ENCODE measurements around the gene FARP2. TPM values are rescaled to one million over a fixed set of nuclear protein-coding genes. Genes with fewer than 3 reads are reported as not detected.

The FARP2 gene
- total and polyA plus RNA-seq, 2 of the 13 experiments (the other 11 are each of a cell fraction or from before 2014, with no cell fraction given): 28.0 to 45.4 TPM

DNA sequence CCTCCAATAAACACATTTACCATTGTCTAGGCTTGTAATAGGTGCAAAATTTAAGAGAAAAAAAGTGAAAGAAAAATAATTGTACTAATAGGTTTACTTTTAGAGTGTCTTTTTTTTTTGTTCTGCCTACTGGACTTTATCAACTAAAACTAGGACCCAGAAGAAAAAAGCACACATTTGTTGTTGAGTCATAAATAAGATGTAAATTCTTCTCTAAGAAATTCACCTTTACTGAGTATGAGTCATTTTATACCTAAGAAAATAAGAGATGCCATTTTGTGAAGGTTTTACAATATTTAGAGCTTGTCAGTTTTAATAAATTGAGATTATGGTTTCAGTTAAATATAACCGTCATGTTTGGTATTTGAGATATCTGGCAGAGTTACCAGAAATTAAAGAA is 19.2 kb downstream of the FARP2 start:
- Histone ChIP-seq H3K9me3 (ENCODE audit: low read length) (no peaks in the 10 kb centered on the region), H4K20me1 (ENCODE audit: insufficient read depth, low read length) (0 out of 2 replicates have a peak, but pooled peaks cover 5% of the 10 kb centered on the region), H2AFZ (ENCODE audit: low read length) (no peak overlapping the region), H3K4me1 (ENCODE audit: insufficient read depth, low read length) (peaks cover 47% of the 10 kb centered on the region), H3K27me3 (ENCODE audit: control insufficient read depth in 1 of 2, insufficient read depth in 2 of 2, low read length in 2 of 2) (no peaks in the 10 kb centered on the region; a peak in 1 of 5 replicates), H3K36me3 (replicated peaks in 1 of 2; ENCODE audit: control insufficient read depth in 1 of 2, insufficient read depth in 2 of 2, low read length in 2 of 2) (peaks cover 6 to 33% of the 10 kb centered on the region in 2 experiments; a peak in 4 of 5 replicates), H3K27ac (ENCODE audit: extremely low read length, insufficient read depth, low read length) (no peak overlapping the region), H3K9ac (ENCODE audit: insufficient read depth, low read depth, low read length) (no peak overlapping the region), H3K4me3 (replicated peaks in 1 of 3; ENCODE audit: insufficient read depth in 1 of 3, low read depth in 2 of 3, low read length in 3 of 3) (no peak overlapping the region), H3K79me2 (ENCODE audit: insufficient read depth, low read length) (peaks cover 49% of the 10 kb centered on the region), H3K4me2 (ENCODE audit: low read depth, low read length) (no peak overlapping the region)
- TF ChIP-seq BCL6 (CRISPR knock-in tag; IDR thresholded peaks at IDR 0.05): no peak
- no peak for TF ChIP-seq RFXANK (CRISPR knock-in tag; IDR thresholded peaks at IDR 0.05)
- TF ChIP-seq SATB2 (CRISPR knock-in tag; IDR thresholded peaks at IDR 0.05): no peak
- TF ChIP-seq ATRX (CRISPR knock-in tag; IDR thresholded peaks at IDR 0.05; ENCODE audit: borderline replicate concordance): no peak
- TF ChIP-seq, protein P1, sequence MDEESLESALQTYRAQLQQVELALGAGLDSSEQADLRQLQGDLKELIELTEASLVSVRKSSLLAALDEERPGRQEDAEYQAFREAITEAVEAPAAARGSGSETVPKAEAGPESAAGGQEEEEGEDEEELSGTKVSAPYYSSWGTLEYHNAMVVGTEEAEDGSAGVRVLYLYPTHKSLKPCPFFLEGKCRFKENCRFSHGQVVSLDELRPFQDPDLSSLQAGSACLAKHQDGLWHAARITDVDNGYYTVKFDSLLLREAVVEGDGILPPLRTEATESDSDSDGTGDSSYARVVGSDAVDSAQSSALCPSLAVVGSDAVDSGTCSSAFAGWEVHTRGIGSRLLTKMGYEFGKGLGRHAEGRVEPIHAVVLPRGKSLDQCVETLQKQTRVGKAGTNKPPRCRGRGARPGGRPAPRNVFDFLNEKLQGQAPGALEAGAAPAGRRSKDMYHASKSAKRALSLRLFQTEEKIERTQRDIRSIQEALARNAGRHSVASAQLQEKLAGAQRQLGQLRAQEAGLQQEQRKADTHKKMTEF (CRISPR knock-in tag; IDR thresholded peaks at IDR 0.05): no peak
- TF ChIP-seq, protein P2, sequence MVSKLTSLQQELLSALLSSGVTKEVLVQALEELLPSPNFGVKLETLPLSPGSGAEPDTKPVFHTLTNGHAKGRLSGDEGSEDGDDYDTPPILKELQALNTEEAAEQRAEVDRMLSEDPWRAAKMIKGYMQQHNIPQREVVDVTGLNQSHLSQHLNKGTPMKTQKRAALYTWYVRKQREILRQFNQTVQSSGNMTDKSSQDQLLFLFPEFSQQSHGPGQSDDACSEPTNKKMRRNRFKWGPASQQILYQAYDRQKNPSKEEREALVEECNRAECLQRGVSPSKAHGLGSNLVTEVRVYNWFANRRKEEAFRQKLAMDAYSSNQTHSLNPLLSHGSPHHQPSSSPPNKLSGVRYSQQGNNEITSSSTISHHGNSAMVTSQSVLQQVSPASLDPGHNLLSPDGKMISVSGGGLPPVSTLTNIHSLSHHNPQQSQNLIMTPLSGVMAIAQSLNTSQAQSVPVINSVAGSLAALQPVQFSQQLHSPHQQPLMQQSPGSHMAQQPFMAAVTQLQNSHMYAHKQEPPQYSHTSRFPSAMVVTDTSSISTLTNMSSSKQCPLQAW (CRISPR knock-in tag; IDR thresholded peaks at IDR 0.05): no peak
- no peak for TF ChIP-seq ZFP90 (CRISPR knock-in tag; IDR thresholded peaks at IDR 0.05; ENCODE audit: borderline replicate concordance)
- DNase-seq (ENCODE audit: low spot score): no peak
- no TSS peak for BruUV-seq (replicated peaks)
- POLR2A ChIA-PET: interaction anchor here (0.6 to 1.2 kb wide), 5 partner anchors 16 to 60 kb away, joined by 3 to 7 read pairs (median 4); partner anchors contain the start of genes FARP2 and SEPTIN2
- in situ Hi-C loops (cut with HindIII; ENCODE audit: extremely low pct_ligation_motif_present, low pct_unique_long_range_greater_than_20kb) (no loop called here), intact Hi-C loops (cut with micrococcal nuclease; ENCODE audit: unreplicated experiment) (no loop called here)
- CTCF ChIA-PET (ENCODE audit: low intra/inter-chr PET ratio, low total read pairs): no interaction called here
- no peak for FAIRE-seq
- no peak for ATAC-seq
- WGBS (ENCODE audit: low lambda C conversion rate): 98% methylated on average over 1 of the region's 1 CpG

All from HepG2 (cell line).